Measurements from ENCODE around the gene VWA5A.
"Not testable (repeated sequence)": the region's sequence is repeated elsewhere in the genome, so short reads cannot be mapped to it uniquely, and the experiment has no call there.

Gene VWA5A

GRCh38 chr11:124093330-124093729 is 21.9 kb upstream of the VWA5A start:
- DNase-seq (ENCODE audit: low spot score): no peak

- no peak for DNase-seq (ENCODE audit: low spot score)
Measured at GRCh38 chr11:124094731-124095130, 20.5 kb upstream of the VWA5A start.

GRCh38 chr11:124096364-124096763 is 18.9 kb upstream of the VWA5A start:
- DNase-seq (ENCODE audit: low spot score): no peak

GRCh38 chr11:124098141-124098540 is 17.1 kb upstream of the VWA5A start:
- no peak for DNase-seq (ENCODE audit: low spot score)

- no peak for DNase-seq (ENCODE audit: low spot score)
Measured at GRCh38 chr11:124101737-124102136, 13.5 kb upstream of the VWA5A start.

GRCh38 chr11:124108156-124108555 is 7.1 kb upstream of the VWA5A start:
- no peak for DNase-seq (ENCODE audit: low spot score)

- no peak for DNase-seq (ENCODE audit: low spot score)
Measured at GRCh38 chr11:124109377-124109776, 5.9 kb upstream of the VWA5A start.

GRCh38 chr11:124110201-124110600 is 5.0 kb upstream of the VWA5A start:
- DNase-seq (ENCODE audit: low spot score): no peak

- no peak for DNase-seq (ENCODE audit: low spot score)
Measured at GRCh38 chr11:124113890-124114289, 1.4 kb upstream of the VWA5A start.

- no peak for DNase-seq (ENCODE audit: low spot score)
Measured at GRCh38 chr11:124115782-124116616, 749 bp downstream of the VWA5A start.

GRCh38 chr11:124119103-124119502 is 3.9 kb downstream of the VWA5A start:
- no peak for DNase-seq (ENCODE audit: low spot score)

- no peak for DNase-seq (ENCODE audit: low spot score)
Measured at GRCh38 chr11:124120891-124121290, 5.6 kb downstream of the VWA5A start.

- DNase-seq (ENCODE audit: low spot score): no peak
Measured at GRCh38 chr11:124122123-124122522, 6.9 kb downstream of the VWA5A start.

GRCh38 chr11:124123622-124124021 is 8.4 kb downstream of the VWA5A start:
- no peak for DNase-seq (ENCODE audit: low spot score)

- not testable (repeated sequence) for DNase-seq (ENCODE audit: low spot score)
Measured at GRCh38 chr11:124127134-124127533, 11.9 kb downstream of the VWA5A start.

GRCh38 chr11:124143034-124143433 is 27.8 kb downstream of the VWA5A start:
- DNase-seq (ENCODE audit: low spot score): no peak

- no peak for DNase-seq (ENCODE audit: low spot score)
Measured at GRCh38 chr11:124147951-124148350, 32.7 kb downstream of the VWA5A start.

GRCh38 chr11:124150684-124151083 is 35.4 kb downstream of the VWA5A start:
- DNase-seq (ENCODE audit: low spot score): no peak

GRCh38 chr11:124152770-124153407 is 37.6 kb downstream of the VWA5A start:
- DNase-seq (ENCODE audit: low spot score): no peak

GRCh38 chr11:124153821-124154220 is 38.6 kb downstream of the VWA5A start:
- DNase-seq (ENCODE audit: low spot score): no peak

GRCh38 chr11:124159481-124159880 is 44.2 kb downstream of the VWA5A start:
- no peak for DNase-seq (ENCODE audit: low spot score)

GRCh38 chr11:124160986-124161385 is 45.7 kb downstream of the VWA5A start:
- no peak for DNase-seq (ENCODE audit: low spot score)

GRCh38 chr11:124167826-124168231 is 52.6 kb downstream of the VWA5A start:
- no peak for DNase-seq (ENCODE audit: low spot score)

GRCh38 chr11:124168796-124169195 is 53.5 kb downstream of the VWA5A start:
- DNase-seq (ENCODE audit: low spot score): no peak
